Measurements from ENCODE around the gene NEAT1.

DNA sequence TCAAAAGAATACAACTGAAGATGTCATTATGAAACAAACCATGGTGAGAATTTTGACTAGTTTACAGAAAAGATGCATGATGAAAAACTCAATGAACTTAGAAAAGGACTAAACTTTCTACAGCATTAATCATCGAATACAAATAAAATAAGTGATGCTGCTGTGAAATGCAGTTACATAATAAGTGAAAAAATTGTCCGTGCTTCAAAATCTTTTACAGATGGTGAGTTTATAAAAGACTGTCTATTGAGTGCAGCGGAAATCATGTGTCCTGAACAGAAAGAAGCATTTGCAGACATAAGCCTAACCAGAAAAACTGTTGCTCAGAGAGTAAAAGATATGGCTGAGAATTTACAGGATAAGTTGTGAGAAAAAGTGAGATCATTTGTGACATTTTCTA lies 33.8 kb downstream of the NEAT1 start:
- TF ChIP-seq, protein P1, sequence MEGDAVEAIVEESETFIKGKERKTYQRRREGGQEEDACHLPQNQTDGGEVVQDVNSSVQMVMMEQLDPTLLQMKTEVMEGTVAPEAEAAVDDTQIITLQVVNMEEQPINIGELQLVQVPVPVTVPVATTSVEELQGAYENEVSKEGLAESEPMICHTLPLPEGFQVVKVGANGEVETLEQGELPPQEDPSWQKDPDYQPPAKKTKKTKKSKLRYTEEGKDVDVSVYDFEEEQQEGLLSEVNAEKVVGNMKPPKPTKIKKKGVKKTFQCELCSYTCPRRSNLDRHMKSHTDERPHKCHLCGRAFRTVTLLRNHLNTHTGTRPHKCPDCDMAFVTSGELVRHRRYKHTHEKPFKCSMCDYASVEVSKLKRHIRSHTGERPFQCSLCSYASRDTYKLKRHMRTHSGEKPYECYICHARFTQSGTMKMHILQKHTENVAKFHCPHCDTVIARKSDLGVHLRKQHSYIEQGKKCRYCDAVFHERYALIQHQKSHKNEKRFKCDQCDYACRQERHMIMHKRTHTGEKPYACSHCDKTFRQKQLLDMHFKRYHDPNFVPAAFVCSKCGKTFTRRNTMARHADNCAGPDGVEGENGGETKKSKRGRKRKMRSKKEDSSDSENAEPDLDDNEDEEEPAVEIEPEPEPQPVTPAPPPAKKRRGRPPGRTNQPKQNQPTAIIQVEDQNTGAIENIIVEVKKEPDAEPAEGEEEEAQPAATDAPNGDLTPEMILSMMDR (IDR thresholded peaks at IDR 0.05), result no peak
- TF ChIP-seq POLR2A (IDR thresholded peaks at IDR 0.05), result no peak

Measured in body of pancreas (tissue), 4 donors.